K562 (cell line): ENCODE measurements around the gene ACTN1.

ENCODE experiments used
- EZH2 ChIP-seq: IDR thresholded peaks from 2 replicates; pipeline ENCODE4 v1.6.1; 2012; ENCODE audit warnings: low read depth, mild to moderate bottlenecking, inconsistent platforms, low read length, borderline replicate concordance
- MAFK ChIP-seq: IDR thresholded peaks from 2 replicates; pipeline ENCODE4 v1.6.1; 2011; ENCODE audit warnings: low read length, improper control_type of control experiment
- NR2C2 ChIP-seq, 2 experiments: fragments of 200-800 bp in 1 of 2; sonication (Bioruptor generic) in 1 of 2; sonication (generic) in 1 of 2; formaldehyde crosslinking in 1 of 2; IDR thresholded peaks; 2 replicates each; pipeline versions ENCODE4 v1.6.1 to v1.8.0; 2016 to 2022; ENCODE audit warnings: mild to moderate bottlenecking in 1 of 2, missing compliant biosample characterization in 1 of 2, missing genetic modification characterization in 1 of 2, missing genetic modification reagents in 1 of 2
- POLR2A ChIP-seq: fragments of 450-650 bp; conservative IDR thresholded peaks from 2 replicates; pipeline ENCODE4 v1.6.1; 2016
- POLR2AphosphoS5 ChIP-seq: IDR thresholded peaks from 2 replicates; pipeline ENCODE4 v1.6.1; 2011; ENCODE audit warnings: mild to moderate bottlenecking, low read depth, low read length, moderate library complexity; ENCODE audit not compliant: control insufficient read depth, insufficient read depth
- XRCC4 ChIP-seq: IDR thresholded peaks from one replicate; pipeline ENCODE4 v1.6.1; 2011; ENCODE audit not compliant: insufficient read depth, insufficient read length; ENCODE audit errors: extremely low read depth
- YY1 ChIP-seq, 3 experiments: IDR thresholded peaks; 2 replicates each; pipeline ENCODE4 v1.6.1; 2011; ENCODE audit warnings: low read length in 2 of 3, mild to moderate bottlenecking in 2 of 3, moderate library complexity in 2 of 3, borderline replicate concordance in 1 of 3, control low read depth in 1 of 3, low read depth in 1 of 3; ENCODE audit not compliant: insufficient read depth in 3 of 3, insufficient replicate concordance in 2 of 3, control insufficient read depth in 1 of 3, insufficient read length in 1 of 3; ENCODE audit errors: extremely low read depth in 1 of 3
- ZFX ChIP-seq: sonication (generic); formaldehyde crosslinking; IDR thresholded peaks from 2 replicates; pipeline ENCODE4 v1.8.0; 2022; ENCODE audit warnings: mild to moderate bottlenecking, missing genetic modification reagents, moderate library complexity
- ZKSCAN8 ChIP-seq: fragments of 200-800 bp; sonication (Bioruptor generic); IDR thresholded peaks from 2 replicates; pipeline ENCODE4 v1.6.1; 2016; ENCODE audit warnings: missing genetic modification characterization, missing compliant biosample characterization
- TF ChIP-seq, protein P1 (sequence below), 3 experiments: IDR thresholded peaks in 2 of 3; conservative IDR thresholded peaks in 1 of 3; 2 replicates each; pipeline ENCODE4 v1.5.1; 2011 to 2012; ENCODE audit warnings: low read length in 3 of 3, mild to moderate bottlenecking in 3 of 3, control low read depth in 2 of 3, improper control_type of control experiment in 1 of 3, inconsistent platforms in 1 of 3, low read depth in 1 of 3, mixed read lengths in 1 of 3, moderate library complexity in 1 of 3; ENCODE audit not compliant: insufficient read depth in 2 of 3
- TF ChIP-seq, protein P2 (sequence below), 2 experiments: fragments of 450-650 bp in 1 of 2; sonication (generic) in 1 of 2; formaldehyde crosslinking in 1 of 2; IDR thresholded peaks in 1 of 2; conservative IDR thresholded peaks in 1 of 2; 2 replicates each; pipeline versions ENCODE4 v1.6.1 to v1.8.1; 2016 to 2023; ENCODE audit warnings: mild to moderate bottlenecking in 2 of 2, moderate library complexity in 2 of 2, inconsistent platforms in 1 of 2, missing genetic modification reagents in 1 of 2

DNA sequence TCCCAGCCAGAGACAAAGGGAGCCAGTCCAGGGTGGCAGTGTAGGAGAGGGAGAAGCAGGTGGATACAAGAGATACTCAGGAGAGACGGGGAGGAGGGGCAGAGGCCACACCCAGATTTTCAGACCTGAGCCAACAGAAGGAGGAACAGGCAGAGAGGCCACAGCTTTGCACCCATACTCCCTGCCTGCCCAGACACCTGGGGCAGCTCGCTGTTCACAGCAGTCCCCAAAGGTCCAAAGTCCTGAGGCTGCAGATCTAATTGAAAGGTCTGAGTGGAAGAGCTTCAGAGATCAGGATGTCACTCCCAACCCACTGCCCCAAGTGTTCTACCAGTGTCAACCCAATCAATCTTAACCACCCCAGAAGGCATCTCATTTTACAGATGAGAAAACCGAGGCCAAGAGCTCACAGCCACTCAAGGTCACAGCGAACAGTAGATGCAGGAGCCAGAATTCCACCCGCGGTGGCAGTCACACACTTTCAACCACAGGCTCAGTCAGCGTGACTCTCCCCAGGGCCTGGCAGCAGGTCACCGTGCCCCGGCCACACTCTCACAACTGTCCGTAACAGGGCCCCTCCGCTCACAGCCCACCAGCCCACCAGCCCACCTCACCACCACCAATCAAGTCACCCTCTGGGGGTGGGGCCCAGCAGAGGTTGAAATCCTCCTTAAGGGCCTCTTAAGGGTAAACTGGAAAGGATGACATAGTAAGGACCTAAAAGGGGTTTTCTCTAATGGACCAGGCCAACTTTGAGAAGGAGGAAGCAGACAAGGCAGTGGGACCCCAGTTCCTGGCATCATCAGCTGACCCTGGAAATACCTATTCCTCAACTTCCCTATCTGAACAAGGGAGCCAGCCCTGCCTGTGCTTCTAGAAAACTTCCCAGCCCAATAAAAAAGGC lies 33.3 kb downstream of the ACTN1 start:
- TF ChIP-seq ZFX (CRISPR knock-in tag) (no peak), MAFK (no peak), NR2C2 (CRISPR knock-in tag; IDR thresholded peaks at IDR 0.05) (no peak), NR2C2 (tag; IDR thresholded peaks at IDR 0.05) (no peak), POLR2A (no peak), POLR2AphosphoS5 (no peak), YY1 (IDR thresholded peaks at IDR 0.05; ENCODE audit: borderline replicate concordance in 1 of 3, control insufficient read depth in 1 of 3, extremely low read depth in 1 of 3, insufficient read depth in 3 of 3, insufficient read length in 1 of 3, insufficient replicate concordance in 2 of 3, low read depth in 1 of 3, low read length in 2 of 3) (no peak), ZKSCAN8 (CRISPR knock-in tag) (no peak), EZH2 (no peak), XRCC4 (no peak)
- TF ChIP-seq, protein P1, sequence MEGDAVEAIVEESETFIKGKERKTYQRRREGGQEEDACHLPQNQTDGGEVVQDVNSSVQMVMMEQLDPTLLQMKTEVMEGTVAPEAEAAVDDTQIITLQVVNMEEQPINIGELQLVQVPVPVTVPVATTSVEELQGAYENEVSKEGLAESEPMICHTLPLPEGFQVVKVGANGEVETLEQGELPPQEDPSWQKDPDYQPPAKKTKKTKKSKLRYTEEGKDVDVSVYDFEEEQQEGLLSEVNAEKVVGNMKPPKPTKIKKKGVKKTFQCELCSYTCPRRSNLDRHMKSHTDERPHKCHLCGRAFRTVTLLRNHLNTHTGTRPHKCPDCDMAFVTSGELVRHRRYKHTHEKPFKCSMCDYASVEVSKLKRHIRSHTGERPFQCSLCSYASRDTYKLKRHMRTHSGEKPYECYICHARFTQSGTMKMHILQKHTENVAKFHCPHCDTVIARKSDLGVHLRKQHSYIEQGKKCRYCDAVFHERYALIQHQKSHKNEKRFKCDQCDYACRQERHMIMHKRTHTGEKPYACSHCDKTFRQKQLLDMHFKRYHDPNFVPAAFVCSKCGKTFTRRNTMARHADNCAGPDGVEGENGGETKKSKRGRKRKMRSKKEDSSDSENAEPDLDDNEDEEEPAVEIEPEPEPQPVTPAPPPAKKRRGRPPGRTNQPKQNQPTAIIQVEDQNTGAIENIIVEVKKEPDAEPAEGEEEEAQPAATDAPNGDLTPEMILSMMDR (IDR thresholded peaks at IDR 0.05 in 2 of 3, conservative IDR thresholded peaks at IDR 0.05 in 1 of 3; ENCODE audit: insufficient read depth in 2 of 3, low read depth in 1 of 3, low read length in 3 of 3) = no peak
- TF ChIP-seq, protein P2, sequence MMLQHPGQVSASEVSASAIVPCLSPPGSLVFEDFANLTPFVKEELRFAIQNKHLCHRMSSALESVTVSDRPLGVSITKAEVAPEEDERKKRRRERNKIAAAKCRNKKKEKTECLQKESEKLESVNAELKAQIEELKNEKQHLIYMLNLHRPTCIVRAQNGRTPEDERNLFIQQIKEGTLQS (IDR thresholded peaks at IDR 0.05) = no peak
- TF ChIP-seq, protein P2 (CRISPR knock-in tag; conservative IDR thresholded peaks at IDR 0.05) = no peak
